ENCODE measurements around the gene NFATC2IP. TPM values are rescaled to one million over a fixed set of nuclear protein-coding genes. Genes with fewer than 3 reads are reported as not detected.

NFATC2IP gene
- total and polyA plus RNA-seq, 2 of the 13 experiments (the other 11 are each of a cell fraction or from before 2014, with no cell fraction given), result 32.1 to 48.5 TPM

DNA sequence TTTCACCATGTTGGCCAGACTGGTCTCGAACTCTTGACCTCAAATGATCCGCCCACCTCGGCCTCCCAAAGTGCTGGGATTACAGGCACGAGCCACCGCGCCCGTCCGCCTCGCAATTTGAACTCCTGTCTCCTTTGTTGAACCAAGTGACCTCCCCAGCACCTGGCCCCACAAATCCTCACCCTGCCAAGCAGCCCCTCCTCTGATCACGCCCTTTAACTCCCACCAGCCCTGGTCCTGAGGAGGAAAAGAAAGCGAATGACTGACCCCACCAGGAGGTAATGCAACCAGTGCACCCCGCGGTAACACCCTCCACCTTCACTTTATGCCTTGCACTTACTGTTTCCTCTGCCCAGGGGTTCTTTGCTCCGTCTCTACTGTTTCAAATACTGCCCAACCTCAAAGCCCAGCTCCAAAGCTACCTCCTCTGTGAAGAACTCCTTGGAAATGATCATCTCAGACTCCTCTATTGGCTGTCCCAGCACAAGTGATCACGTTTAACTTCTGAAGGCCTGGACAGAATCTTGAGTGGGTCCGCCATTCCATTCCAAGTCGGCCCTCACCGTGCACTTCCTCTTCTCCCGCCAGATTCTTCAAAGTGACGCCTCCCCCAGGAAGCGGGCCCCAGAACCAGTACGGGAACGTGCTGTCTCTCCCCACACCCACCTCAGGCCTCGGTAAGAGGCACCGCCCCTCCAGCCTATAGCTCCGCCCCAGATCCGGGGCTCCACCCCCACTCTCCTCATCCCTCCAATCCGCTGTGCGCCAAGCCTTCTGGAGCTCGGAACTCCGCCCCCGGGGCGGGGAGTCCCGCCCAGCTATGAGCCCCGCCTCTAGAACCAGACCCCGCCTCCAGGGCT is 14.6 kb upstream of the NFATC2IP start (continued):
- TF ChIP-seq ZNF251 (CRISPR knock-in tag; IDR thresholded peaks at IDR 0.05), result no peak
- TF ChIP-seq TAF1 (CRISPR knock-in tag; IDR thresholded peaks at IDR 0.05), result peak; percentile 41; the same call in 1 of the 2 replicates
- no peak for TF ChIP-seq ZNF549 (CRISPR knock-in tag; IDR thresholded peaks at IDR 0.05)
- TF ChIP-seq, protein P1, sequence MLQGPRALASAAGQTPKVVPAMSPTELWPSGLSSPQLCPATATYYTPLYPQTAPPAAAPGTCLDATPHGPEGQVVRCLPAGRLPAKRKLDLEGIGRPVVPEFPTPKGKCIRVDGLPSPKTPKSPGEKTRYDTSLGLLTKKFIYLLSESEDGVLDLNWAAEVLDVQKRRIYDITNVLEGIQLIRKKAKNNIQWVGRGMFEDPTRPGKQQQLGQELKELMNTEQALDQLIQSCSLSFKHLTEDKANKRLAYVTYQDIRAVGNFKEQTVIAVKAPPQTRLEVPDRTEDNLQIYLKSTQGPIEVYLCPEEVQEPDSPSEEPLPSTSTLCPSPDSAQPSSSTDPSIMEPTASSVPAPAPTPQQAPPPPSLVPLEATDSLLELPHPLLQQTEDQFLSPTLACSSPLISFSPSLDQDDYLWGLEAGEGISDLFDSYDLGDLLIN (CRISPR knock-in tag; IDR thresholded peaks at IDR 0.05; ENCODE audit: borderline replicate concordance), result no peak
- no peak for TF ChIP-seq ZBTB42 (CRISPR knock-in tag; IDR thresholded peaks at IDR 0.05)
- 0 out of 2 replicates have a peak, but pooled peaks have one; percentile 9 for TF ChIP-seq ZBTB14 (CRISPR knock-in tag; IDR thresholded peaks at IDR 0.05)
- TF ChIP-seq, protein P2, sequence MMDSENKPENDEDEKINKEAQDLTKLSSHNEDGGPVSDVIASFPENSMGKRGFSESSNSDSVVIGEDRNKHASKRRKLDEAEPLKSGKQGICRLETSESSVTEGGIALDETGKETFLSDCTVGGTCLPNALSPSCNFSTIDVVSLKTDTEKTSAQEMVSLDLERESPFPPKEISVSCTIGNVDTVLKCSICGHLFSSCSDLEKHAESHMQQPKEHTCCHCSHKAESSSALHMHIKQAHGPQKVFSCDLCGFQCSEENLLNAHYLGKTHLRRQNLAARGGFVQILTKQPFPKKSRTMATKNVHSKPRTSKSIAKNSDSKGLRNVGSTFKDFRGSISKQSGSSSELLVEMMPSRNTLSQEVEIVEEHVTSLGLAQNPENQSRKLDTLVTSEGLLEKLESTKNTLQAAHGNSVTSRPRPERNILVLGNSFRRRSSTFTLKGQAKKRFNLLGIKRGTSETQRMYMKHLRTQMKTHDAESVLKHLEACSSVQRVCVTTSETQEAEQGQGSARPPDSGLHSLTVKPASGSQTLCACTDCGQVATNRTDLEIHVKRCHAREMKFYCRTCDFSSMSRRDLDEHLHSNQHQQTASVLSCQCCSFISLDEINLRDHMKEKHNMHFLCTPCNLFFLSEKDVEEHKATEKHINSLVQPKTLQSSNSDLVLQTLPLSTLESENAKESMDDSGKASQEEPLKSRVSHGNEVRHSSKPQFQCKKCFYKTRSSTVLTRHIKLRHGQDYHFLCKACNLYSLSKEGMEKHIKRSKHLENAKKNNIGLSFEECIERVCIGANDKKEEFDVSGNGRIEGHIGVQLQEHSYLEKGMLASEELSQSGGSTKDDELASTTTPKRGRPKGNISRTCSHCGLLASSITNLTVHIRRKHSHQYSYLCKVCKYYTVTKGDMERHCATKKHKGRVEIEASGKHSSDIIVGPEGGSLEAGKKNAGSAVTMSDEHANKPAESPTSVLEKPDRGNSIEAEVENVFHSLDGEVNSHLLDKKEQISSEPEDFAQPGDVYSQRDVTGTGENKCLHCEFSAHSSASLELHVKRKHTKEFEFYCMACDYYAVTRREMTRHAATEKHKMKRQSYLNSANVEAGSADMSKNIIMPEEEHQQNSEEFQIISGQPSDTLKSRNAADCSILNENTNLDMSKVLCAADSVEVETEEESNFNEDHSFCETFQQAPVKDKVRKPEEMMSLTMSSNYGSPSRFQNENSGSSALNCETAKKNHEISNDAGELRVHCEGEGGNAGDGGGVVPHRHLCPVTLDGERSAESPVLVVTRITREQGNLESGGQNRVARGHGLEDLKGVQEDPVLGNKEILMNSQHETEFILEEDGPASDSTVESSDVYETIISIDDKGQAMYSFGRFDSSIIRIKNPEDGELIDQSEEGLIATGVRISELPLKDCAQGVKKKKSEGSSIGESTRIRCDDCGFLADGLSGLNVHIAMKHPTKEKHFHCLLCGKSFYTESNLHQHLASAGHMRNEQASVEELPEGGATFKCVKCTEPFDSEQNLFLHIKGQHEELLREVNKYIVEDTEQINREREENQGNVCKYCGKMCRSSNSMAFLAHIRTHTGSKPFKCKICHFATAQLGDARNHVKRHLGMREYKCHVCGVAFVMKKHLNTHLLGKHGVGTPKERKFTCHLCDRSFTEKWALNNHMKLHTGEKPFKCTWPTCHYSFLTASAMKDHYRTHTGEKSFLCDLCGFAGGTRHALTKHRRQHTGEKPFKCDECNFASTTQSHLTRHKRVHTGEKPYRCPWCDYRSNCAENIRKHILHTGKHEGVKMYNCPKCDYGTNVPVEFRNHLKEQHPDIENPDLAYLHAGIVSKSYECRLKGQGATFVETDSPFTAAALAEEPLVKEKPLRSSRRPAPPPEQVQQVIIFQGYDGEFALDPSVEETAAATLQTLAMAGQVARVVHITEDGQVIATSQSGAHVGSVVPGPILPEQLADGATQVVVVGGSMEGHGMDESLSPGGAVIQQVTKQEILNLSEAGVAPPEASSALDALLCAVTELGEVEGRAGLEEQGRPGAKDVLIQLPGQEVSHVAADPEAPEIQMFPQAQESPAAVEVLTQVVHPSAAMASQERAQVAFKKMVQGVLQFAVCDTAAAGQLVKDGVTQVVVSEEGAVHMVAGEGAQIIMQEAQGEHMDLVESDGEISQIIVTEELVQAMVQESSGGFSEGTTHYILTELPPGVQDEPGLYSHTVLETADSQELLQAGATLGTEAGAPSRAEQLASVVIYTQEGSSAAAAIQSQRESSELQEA (CRISPR knock-in tag; IDR thresholded peaks at IDR 0.05; ENCODE audit: not compliant biosample characterization), result no peak
- TF ChIP-seq, protein P3, sequence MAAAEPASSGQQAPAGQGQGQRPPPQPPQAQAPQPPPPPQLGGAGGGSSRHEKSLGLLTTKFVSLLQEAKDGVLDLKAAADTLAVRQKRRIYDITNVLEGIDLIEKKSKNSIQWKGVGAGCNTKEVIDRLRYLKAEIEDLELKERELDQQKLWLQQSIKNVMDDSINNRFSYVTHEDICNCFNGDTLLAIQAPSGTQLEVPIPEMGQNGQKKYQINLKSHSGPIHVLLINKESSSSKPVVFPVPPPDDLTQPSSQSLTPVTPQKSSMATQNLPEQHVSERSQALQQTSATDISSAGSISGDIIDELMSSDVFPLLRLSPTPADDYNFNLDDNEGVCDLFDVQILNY (CRISPR knock-in tag; conservative IDR thresholded peaks at IDR 0.05), result 0 out of 2 replicates have a peak, but pooled peaks have one; percentile 56
- TF ChIP-seq, protein P4, sequence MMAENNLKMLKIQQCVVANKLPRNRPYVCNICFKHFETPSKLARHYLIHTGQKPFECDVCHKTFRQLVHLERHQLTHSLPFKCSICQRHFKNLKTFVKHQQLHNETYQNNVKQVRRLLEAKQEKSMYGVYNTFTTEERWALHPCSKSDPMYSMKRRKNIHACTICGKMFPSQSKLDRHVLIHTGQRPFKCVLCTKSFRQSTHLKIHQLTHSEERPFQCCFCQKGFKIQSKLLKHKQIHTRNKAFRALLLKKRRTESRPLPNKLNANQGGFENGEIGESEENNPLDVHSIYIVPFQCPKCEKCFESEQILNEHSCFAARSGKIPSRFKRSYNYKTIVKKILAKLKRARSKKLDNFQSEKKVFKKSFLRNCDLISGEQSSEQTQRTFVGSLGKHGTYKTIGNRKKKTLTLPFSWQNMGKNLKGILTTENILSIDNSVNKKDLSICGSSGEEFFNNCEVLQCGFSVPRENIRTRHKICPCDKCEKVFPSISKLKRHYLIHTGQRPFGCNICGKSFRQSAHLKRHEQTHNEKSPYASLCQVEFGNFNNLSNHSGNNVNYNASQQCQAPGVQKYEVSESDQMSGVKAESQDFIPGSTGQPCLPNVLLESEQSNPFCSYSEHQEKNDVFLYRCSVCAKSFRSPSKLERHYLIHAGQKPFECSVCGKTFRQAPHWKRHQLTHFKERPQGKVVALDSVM (CRISPR knock-in tag; IDR thresholded peaks at IDR 0.05), result no peak; the same call in 1 of the 2 replicates
- peak; percentile 47 for TF ChIP-seq CTCF (CRISPR knock-in tag; IDR thresholded peaks at IDR 0.05)
- TF ChIP-seq LCORL (IDR thresholded peaks at IDR 0.05), result no peak
- peak; percentile 46; the same call in 1 of the 2 replicates for TF ChIP-seq LCORL (CRISPR knock-in tag; IDR thresholded peaks at IDR 0.05)

Data from HepG2 (cell line).